Prostate gland (tissue), 2 donors: ENCODE results near the gene GRAP2. TPM values are rescaled to one million over a fixed set of nuclear protein-coding genes. Genes with fewer than 3 reads are reported as not detected.
"Not testable (repeated sequence)": the region's sequence is repeated elsewhere in the genome, so short reads cannot be mapped to it uniquely, and the experiment has no call there.

Experiments used
- DNase-seq: peaks from one replicate; pipeline ENCODE4 v3.0.0-alpha.2; 2019; ENCODE audit warnings: low spot score
- H3K27ac ChIP-seq, 2 donors: fragments of 200-600 bp; sonication (generic); 2 replicates each; pipeline ENCODE4 v1.5.1; 2017 to 2019
- H3K27me3 ChIP-seq: fragments of 200-600 bp; sonication (generic); replicated peaks from 2 replicates; pipeline ENCODE4 v1.5.1; 2019; ENCODE audit not compliant: insufficient read depth
- H3K36me3 ChIP-seq, 2 donors: fragments of 200-600 bp; sonication (generic); 1 replicate in 1 of 2; 2 replicates in 1 of 2; pipeline versions ENCODE4 v1.5.1 to v1.8.1; 2017 to 2019
- H3K4me1 ChIP-seq: fragments of 200-600 bp; sonication (generic); replicated peaks from 2 replicates; pipeline ENCODE4 v1.5.1; 2019
- H3K4me3 ChIP-seq, 2 donors: fragments of 200-600 bp; sonication (generic); 2 replicates each; pipeline ENCODE4 v1.5.1; 2017 to 2019
- H3K9me3 ChIP-seq: fragments of 200-600 bp; sonication (generic); 2 replicates; pipeline ENCODE4 v1.5.1; 2017
- CTCF ChIP-seq, 4 experiments: fragments of 200-600 bp in 2 of 4; fragments of 450-650 bp in 2 of 4; sonication (generic) in 2 of 4; IDR thresholded peaks; 1 replicate in 3 of 4; 2 replicates in 1 of 4; pipeline ENCODE4 v1.5.1; 2016 to 2019; ENCODE audit warnings: antibody characterized with exemption in 4 of 4, mild to moderate bottlenecking in 2 of 4, moderate library complexity in 2 of 4
- POLR2A ChIP-seq: fragments of 450-650 bp; IDR thresholded peaks from one replicate; pipeline ENCODE4 v1.6.1; 2016; ENCODE audit warnings: antibody characterized with exemption, mild to moderate bottlenecking
- POLR2AphosphoS5 ChIP-seq: sonication (generic); formaldehyde crosslinking; IDR thresholded peaks from one replicate; pipeline ENCODE4 v1.6.1; 2017; ENCODE audit warnings: antibody characterized with exemption
- WGBS: methylation state at CpG from one replicate; pipeline ENCODE4 v1.1.5; 2018; 5-methylcytosine and 5-hydroxymethylcytosine counted together
- intact Hi-C: fragments of 100-400 bp; cut with DNase I; formaldehyde crosslinking; loops from one replicate; pipeline ENCODE4 v1.14.2; 2022
- total RNA-seq, 2 donors: library from RNA; depleted of rRNA; stranded (reverse); fragments of >200 nt; gene quantifications; one replicate each; pipeline ENCODE4 v1.1.0, GENCODE V29; 2016

The GRAP2 gene
- total RNA-seq, 2 donors from 2014 or later, result 0.91 to 2.2 TPM

DNA sequence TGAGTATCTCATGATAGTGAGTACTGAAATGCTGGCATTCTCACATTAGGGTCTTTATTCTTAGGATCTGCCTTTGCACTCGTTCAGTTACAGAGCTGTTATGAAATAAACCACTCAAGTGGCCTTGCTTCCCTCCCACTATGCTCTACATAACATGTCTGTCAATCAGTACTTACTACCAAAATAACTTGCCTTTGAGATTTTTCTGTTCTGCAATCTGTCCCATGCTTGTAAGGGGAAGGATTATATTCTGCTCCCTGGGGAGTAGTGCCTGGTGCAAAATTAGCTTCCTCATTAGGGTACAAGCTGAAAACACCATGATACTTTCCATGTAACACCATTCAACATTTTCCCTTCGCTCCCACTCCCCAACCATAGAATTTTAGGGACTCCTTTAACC is 1.9 kb upstream of the GRAP2 start:
- no peak overlapping the region for H3K27ac ChIP-seq
- intact Hi-C loops, result no loop called here

GRCh38 chr22:39901565-39902146 is 772 bp downstream of the GRAP2 start:
- intact Hi-C loops, result no loop called here
- WGBS, result 85% methylated on average over 8 of the region's 8 CpGs
- no peak for DNase-seq
- Histone ChIP-seq H3K27ac (no peak overlapping the region), H3K4me1 (no peaks in the 10 kb centered on the region), H3K27me3 (no peaks in the 10 kb centered on the region), H3K9me3 (no peaks in the 10 kb centered on the region), H3K4me3 (no peak overlapping the region), H3K36me3 (no peaks in the 10 kb centered on the region)
- TF ChIP-seq POLR2AphosphoS5 (no peak), CTCF (IDR thresholded peaks at IDR 0.05) (no peak), POLR2A (no peak)

More for the DNA sequence above, 1.9 kb upstream of the GRAP2 start:
- no peaks in the 10 kb centered on the region for H3K4me1 ChIP-seq
- TF ChIP-seq CTCF (IDR thresholded peaks at IDR 0.05) (no peak), POLR2AphosphoS5 (no peak), POLR2A (no peak)
- H3K9me3 ChIP-seq, result no peaks in the 10 kb centered on the region
- no peaks in the 10 kb centered on the region for H3K27me3 ChIP-seq
- 78% methylated on average over 2 of the region's 2 CpGs for WGBS
- DNase-seq, result no peak
- no peaks in the 10 kb centered on the region for H3K36me3 ChIP-seq
- no peak overlapping the region for H3K4me3 ChIP-seq

GRCh38 chr22:39904024-39904423 is 3.1 kb downstream of the GRAP2 start:
- H3K27me3 ChIP-seq, H3K4me1 ChIP-seq, DNase-seq, H3K36me3 ChIP-seq, H3K27ac ChIP-seq, H3K4me3 ChIP-seq, intact Hi-C loops, H3K9me3 ChIP-seq: not testable (repeated sequence)
- 94% methylated on average over 10 of the region's 10 CpGs for WGBS

- 84% methylated on average over 4 of the region's 4 CpGs for WGBS
Measured at GRCh38 chr22:39904862-39905261, 4.0 kb downstream of the GRAP2 start.

GRCh38 chr22:39905687-39906086 is 4.8 kb downstream of the GRAP2 start:
- no peak for TF ChIP-seq POLR2AphosphoS5
- TF ChIP-seq CTCF (IDR thresholded peaks at IDR 0.05), result no peak
- no peak for TF ChIP-seq POLR2A
- no peak overlapping the region for H3K27ac ChIP-seq

More at GRCh38 chr22:39904862-39905261, 4.0 kb downstream of the GRAP2 start:
- no peaks in the 10 kb centered on the region for H3K9me3 ChIP-seq
- no peak overlapping the region for H3K27ac ChIP-seq
- TF ChIP-seq CTCF (IDR thresholded peaks at IDR 0.05), result no peak
- no peak for TF ChIP-seq POLR2AphosphoS5
- no peak for TF ChIP-seq POLR2A
- DNase-seq, result no peak
- no peak overlapping the region for H3K4me3 ChIP-seq
- H3K4me1 ChIP-seq, result no peaks in the 10 kb centered on the region
- intact Hi-C loops, result no loop called here
- H3K36me3 ChIP-seq, result no peaks in the 10 kb centered on the region
- no peaks in the 10 kb centered on the region for H3K27me3 ChIP-seq

More at GRCh38 chr22:39905687-39906086, 4.8 kb downstream of the GRAP2 start:
- DNase-seq, result no peak
- intact Hi-C loops, result no loop called here
- H3K36me3 ChIP-seq, result no peaks in the 10 kb centered on the region
- H3K4me3 ChIP-seq, result no peak overlapping the region
- 93% methylated on average over 3 of the region's 3 CpGs for WGBS
- H3K9me3 ChIP-seq, result no peaks in the 10 kb centered on the region
- H3K27me3 ChIP-seq, result no peaks in the 10 kb centered on the region
- H3K4me1 ChIP-seq, result no peaks in the 10 kb centered on the region
